GM20000 (cell line): ENCODE measurements around the gene ITGB1.
A peak's percentile ranks its signal among the peaks of the same experiment; 100 is the strongest.
"Not testable (repeated sequence)": the region's sequence is repeated elsewhere in the genome, so short reads cannot be mapped to it uniquely, and the experiment has no call there.

Experiments used
- DNase-seq: peaks from one replicate; pipeline ENCODE4 v3.0.0; 2012; ENCODE audit warnings: low spot score
- CTCF ChIP-seq: IDR thresholded peaks from 2 replicates; pipeline ENCODE4 v1.5.1; 2012; ENCODE audit warnings: mild to moderate bottlenecking, control low read depth; ENCODE audit errors: extremely low read depth, missing control alignments

ITGB1 gene

DNA sequence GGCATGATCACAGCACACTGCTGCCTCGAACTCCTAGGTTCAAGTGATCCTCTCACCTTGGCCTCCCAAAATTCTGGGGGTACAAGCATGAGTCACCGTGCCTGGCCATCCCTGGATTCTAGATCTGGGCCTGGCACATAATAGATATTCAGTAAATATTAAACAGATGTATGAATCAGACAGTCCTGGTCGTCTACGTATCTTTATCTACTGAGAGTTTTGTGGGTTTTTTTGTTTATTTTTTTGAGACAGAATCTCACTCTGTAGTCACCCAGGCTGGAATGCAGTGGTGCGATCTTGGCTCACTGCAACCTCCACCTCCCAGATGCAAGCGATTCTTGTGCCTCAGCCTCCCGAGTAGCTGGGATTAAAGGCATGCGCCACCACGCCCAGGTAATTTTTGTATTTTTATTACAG is 24.3 kb upstream of the ITGB1 start:
- TF ChIP-seq CTCF, result no peak
- no peak for DNase-seq

DNA sequence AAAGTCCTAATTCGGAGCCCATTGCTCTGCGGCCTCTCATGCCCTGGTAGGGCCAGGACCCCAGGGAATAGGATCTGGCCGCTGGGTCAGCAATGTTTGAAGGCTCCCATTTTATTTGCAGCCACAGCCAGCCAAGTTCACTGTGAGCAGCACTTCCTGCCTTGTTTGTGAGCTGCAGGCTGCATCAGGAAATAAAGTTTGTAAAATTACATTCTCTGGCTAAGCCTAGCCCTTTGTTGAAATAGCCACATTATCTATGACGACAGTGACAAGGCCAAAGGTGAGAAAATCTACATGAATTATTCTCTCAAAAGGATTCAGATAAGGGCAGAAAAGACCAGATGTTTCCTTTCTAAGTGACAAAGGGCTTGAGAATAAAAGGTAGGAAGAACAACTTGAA is 23.7 kb upstream of the ITGB1 start:
- TF ChIP-seq CTCF, result no peak
- DNase-seq, result no peak

DNA sequence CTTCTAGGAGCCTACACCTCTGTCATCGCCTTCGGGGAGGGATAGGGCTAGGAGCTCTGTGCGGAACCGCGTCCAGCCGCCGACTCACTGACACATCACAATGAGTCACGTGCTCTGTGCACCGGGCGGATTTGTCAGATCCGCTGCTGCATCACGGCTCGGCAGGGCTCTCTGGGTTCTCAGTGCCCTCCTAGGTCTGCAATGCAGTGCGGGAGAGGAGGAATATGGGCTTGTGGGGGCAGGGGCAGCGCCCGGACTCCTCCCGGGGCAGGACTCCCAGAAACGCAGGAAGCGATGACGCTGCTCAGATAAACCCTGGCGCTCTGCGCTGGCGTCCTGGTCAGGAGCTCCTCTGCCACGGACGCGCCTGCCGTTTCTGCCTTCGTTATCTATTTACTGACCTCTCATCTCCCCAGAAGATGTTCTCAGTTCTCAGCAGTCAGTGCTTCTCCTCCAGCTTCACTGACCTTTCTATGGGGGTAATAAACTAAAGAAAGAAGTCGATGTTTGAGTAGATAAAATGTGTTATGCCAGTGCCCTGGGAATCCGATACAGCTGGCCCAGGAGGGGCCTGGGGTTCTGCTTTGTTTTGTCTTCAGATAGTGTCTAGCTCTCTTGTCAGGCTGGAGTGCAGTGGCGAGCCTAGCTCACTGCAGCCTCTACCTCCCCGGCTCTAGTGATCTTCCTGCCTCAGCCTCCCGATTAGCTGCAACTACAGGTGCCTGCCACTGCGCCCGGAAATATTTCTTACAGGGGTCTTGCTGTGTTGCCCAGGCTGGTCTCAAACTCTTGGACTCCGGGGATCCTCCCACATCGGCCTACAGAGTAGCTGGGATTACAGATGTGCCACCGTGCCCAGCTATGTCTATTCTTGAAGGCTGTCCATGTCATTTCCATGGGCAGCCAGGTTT is 22.8 kb upstream of the ITGB1 start:
- TF ChIP-seq CTCF, result no peak

GRCh38 chr10:32980242-32980557 is 22.2 kb upstream of the ITGB1 start:
- no peak for DNase-seq
- TF ChIP-seq CTCF, result no peak

More for the DNA sequence above, 22.8 kb upstream of the ITGB1 start:
- peak; percentile 57 for DNase-seq

- not testable (repeated sequence) for DNase-seq
These were observed 21.7 kb upstream of the ITGB1 start for GRCh38 chr10:32979719-32980118.

- DNase-seq, result no peak
- no peak for TF ChIP-seq CTCF
These were observed 21.0 kb upstream of the ITGB1 start for GRCh38 chr10:32979041-32979440.

GRCh38 chr10:32977846-32978809 is 20.1 kb upstream of the ITGB1 start:
- not testable (repeated sequence) for DNase-seq

DNA sequence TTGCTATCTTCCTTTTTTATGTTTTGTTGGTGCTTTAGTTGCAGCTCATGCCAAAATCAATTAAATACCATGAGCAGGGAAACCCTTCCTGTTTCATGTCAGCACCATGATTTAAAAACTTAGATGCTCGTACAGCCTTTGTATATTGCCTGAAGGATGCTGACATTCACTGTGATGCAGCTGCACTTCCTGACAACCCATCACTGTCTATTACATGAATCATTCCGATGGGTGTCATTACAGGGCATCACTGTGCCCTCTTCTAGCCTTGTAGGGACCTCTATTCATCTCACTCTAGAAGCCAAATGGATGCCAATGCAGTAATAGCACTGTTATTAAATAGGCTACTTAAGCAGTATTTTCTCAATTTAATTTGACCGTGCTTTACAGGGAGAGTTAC is 18.3 kb upstream of the ITGB1 start:
- no peak for TF ChIP-seq CTCF
- no peak for DNase-seq
